AG09309 (cell line): ENCODE results near the gene ELANE.
A peak's percentile ranks its signal among the peaks of the same experiment; 100 is the strongest.

ENCODE experiments used
- DNase-seq: peaks from one replicate; pipeline ENCODE4 v3.0.0-alpha.2; 2010; ENCODE audit warnings: low read depth
- H3K4me3 ChIP-seq: 2 replicates; pipeline ENCODE4 v1.5.1; 2011; ENCODE audit warnings: mild to moderate bottlenecking, low read depth, low read length, moderate library complexity; ENCODE audit not compliant: control insufficient read depth
- TF ChIP-seq, protein P1 (sequence below): IDR thresholded peaks from 2 replicates; pipeline ENCODE4 v1.5.1; 2011; ENCODE audit warnings: mild to moderate bottlenecking, low read depth, low read length, inconsistent platforms; ENCODE audit not compliant: insufficient read depth, control insufficient read depth; ENCODE audit errors: missing control alignments

ELANE gene

DNA sequence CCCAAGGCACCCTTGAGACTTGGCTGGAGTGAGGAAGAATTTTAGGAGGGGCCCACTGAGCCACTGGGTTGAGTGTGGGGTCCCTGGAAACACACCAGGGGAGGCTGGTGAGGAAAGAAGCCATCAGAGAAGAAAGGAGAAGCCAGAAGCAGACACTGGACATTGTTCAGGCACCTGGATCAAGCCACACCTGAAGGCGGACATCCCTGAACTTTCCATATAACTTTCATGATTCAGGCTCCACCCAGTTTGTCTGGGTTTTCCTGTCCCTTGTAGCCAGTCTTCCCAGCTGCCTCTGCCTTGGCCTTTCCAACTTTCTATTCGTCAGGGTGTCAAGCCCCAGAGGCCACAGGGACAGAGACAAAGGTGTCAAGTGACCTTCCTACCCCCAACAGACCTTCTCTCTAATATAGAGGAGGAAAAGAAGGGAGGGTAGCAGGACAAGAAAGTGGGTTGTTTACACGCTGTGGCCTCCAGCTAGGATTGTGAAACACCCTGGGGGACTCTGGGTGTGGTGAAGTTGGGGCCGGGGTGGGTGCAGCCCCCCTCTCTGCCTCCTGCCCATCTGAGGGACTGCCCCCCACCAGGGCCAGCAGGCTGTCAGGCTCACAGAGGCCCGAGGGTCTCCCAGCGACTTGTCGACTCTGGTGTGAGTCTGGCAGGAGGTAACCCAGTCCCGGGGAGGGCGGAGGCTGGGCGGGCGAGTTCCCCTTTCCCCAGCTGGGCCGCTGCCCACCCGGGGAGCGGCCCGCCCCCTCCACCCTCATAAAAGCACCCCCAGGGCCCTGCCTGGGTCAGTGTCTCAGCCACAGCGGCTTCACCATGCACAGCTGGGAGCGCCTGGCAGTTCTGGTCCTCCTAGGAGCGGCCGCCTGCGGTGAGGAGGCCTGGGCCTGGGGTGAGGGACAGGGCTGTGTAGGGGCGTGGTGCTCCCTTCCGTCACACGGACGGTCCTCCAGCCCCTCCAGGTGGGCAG lies 7.1 kb downstream of the ELANE start, which contains the start of gene CFD:
CFD (plus strand) TSS at position 797 of the 976 bp plus-strand sequence; CDS start at position 823, 26 bp downstream.
- DNase-seq: no peak
- peak within 1 kb of the TSS; percentile 33 for H3K4me3 ChIP-seq
- TF ChIP-seq, protein P1, sequence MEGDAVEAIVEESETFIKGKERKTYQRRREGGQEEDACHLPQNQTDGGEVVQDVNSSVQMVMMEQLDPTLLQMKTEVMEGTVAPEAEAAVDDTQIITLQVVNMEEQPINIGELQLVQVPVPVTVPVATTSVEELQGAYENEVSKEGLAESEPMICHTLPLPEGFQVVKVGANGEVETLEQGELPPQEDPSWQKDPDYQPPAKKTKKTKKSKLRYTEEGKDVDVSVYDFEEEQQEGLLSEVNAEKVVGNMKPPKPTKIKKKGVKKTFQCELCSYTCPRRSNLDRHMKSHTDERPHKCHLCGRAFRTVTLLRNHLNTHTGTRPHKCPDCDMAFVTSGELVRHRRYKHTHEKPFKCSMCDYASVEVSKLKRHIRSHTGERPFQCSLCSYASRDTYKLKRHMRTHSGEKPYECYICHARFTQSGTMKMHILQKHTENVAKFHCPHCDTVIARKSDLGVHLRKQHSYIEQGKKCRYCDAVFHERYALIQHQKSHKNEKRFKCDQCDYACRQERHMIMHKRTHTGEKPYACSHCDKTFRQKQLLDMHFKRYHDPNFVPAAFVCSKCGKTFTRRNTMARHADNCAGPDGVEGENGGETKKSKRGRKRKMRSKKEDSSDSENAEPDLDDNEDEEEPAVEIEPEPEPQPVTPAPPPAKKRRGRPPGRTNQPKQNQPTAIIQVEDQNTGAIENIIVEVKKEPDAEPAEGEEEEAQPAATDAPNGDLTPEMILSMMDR: no peak

DNA sequence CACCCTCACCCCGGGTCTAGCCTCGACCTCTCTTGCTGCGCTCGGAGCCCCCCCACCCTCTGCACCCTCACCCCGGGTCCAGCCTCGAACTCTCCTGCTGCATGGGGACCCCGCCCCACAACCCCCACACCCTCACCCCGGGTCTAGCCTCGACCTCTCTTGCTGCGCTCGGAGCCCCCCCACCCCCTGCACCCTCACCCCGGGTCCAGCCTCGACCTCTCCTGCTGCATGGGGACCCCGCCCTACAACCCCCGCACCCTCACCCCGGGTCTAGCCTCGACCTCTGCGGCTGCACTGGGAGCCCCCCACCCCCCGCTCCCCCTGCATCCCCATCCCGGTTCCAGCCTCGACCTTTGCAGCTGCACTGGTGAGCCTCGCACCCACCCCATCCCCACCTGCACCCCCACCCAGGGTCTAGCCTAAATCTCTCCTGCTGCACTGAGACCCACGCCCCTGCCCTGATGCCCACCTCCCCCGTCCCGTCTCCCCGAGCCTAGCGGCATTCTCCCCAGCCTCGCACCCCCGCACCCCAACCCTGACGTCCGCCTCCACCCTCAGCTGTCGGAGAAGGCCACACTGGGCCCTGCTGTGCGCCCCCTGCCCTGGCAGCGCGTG lies 9.1 kb downstream of the ELANE start:
- H3K4me3 ChIP-seq: no peak overlapping the region; the same call in 1 of the 2 replicates
- no peak for DNase-seq
- TF ChIP-seq, protein P1: no peak

DNA sequence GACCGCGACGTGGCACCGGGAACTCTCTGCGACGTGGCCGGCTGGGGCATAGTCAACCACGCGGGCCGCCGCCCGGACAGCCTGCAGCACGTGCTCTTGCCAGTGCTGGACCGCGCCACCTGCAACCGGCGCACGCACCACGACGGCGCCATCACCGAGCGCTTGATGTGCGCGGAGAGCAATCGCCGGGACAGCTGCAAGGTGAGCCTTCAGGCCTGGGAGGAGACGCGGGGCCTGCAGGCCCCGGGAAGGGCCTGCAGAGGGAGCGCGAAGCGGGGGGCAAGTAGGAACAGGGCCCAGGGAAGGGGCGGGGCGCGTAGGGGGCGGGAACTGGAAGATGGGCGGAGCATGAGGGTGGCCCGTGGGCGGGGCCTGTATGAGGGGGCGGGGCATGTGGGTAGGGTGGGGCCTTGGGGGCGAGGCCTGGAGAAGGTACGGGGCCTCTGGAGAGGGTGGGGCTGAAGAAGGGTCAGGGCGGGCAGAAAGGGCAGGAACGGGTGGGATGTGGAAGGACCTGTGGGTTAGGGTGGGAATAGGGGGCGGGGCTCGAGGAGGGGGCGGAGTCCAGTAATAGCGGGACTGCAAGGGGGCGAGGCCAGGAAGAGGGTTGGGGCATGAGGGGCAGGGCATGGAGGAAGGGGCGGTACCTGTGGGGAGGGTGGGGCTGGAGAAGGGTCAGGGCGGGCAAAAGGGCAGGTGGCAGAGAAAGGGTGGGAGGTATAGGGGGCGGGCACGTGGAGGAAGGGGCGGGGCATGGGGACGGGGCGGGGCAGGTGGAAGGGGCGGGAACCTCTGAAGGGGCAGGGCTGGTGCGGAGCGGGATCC lies 9.9 kb downstream of the ELANE start:
- TF ChIP-seq, protein P1: no peak
- no peak overlapping the region for H3K4me3 ChIP-seq
- no peak for DNase-seq

- no peak for DNase-seq
- TF ChIP-seq, protein P1: no peak
- H3K4me3 ChIP-seq: no peak overlapping the region
Observed at GRCh38 chr19:862581-863314, 10.6 kb downstream of the ELANE start.

DNA sequence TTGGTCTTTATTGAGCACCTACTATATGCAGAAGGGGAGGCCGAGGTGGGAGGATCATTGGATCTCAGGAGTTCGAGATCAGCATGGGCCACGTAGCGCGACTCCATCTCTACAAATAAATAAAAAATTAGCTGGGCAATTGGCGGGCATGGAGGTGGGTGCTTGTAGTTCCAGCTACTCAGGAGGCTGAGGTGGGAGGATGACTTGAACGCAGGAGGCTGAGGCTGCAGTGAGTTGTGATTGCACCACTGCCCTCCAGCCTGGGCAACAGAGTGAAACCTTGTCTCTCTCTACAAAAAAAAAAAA lies 11.2 kb downstream of the ELANE start:
- no peak overlapping the region for H3K4me3 ChIP-seq
- DNase-seq: no peak
- TF ChIP-seq, protein P1: no peak
